HFF-Myc (cell line): Measurements from ENCODE around the gene LTBP1.

Experiments used
- DNase-seq: peaks from one replicate; pipeline ENCODE4 v3.0.0-alpha.2; 2011; ENCODE audit warnings: low read depth; ENCODE audit errors: extremely low read depth
- H3K4me3 ChIP-seq: replicated peaks from 2 replicates; pipeline ENCODE4 v1.5.1; 2011; ENCODE audit warnings: low read depth, mild to moderate bottlenecking, control low read depth, low read length
- TF ChIP-seq, protein P1 (sequence below): IDR thresholded peaks from 2 replicates; pipeline ENCODE4 v1.5.1; 2012; ENCODE audit warnings: mild to moderate bottlenecking, low read depth, low read length, control low read depth; ENCODE audit errors: missing control alignments

The LTBP1 gene

DNA sequence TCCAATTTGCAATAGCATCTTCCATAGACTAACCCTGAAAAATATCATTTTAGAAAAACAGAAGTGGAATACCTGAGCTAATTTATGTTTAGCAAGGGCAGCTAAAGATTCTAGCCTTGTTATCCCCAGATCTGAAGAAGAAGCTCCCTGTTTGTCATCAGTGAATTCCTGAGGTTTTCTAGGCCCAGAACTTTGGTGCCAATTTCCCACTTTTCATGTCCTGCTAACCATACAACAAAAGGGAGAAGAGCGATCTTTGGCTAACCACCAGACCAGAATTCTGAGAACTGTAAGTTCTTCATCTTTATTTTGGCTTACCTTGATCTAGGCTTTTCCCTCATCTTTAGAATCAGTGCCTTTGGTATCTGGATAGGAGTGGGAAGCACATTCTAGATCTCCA is 478.4 kb downstream of the LTBP1 start:
- TF ChIP-seq, protein P1, sequence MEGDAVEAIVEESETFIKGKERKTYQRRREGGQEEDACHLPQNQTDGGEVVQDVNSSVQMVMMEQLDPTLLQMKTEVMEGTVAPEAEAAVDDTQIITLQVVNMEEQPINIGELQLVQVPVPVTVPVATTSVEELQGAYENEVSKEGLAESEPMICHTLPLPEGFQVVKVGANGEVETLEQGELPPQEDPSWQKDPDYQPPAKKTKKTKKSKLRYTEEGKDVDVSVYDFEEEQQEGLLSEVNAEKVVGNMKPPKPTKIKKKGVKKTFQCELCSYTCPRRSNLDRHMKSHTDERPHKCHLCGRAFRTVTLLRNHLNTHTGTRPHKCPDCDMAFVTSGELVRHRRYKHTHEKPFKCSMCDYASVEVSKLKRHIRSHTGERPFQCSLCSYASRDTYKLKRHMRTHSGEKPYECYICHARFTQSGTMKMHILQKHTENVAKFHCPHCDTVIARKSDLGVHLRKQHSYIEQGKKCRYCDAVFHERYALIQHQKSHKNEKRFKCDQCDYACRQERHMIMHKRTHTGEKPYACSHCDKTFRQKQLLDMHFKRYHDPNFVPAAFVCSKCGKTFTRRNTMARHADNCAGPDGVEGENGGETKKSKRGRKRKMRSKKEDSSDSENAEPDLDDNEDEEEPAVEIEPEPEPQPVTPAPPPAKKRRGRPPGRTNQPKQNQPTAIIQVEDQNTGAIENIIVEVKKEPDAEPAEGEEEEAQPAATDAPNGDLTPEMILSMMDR: no peak
- no peak for DNase-seq
- no peak overlapping the region for H3K4me3 ChIP-seq

DNA sequence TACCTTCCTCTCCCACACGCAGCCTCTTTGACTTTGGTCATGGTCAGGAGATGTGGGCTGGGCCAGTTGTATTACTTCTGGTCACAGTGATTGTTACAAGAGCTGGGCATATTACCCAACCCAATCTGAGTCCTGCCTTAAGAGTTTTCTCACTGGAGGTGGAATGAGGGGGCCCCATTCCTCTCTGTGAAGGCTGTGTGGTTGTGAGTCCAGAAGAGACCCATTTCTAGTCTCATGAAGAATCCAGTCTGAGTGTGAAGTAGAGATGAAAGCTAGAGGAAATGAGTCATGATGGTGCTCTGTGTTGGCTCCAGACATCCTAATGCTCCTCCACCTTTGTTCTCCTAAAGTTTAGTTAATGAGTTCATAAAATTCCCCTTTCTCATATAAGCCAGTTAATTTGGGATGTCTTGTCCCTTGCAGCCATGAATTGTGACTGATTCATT is 478.9 kb downstream of the LTBP1 start:
- DNase-seq: no peak
- TF ChIP-seq, protein P1: no peak
- H3K4me3 ChIP-seq: no peak overlapping the region

DNA sequence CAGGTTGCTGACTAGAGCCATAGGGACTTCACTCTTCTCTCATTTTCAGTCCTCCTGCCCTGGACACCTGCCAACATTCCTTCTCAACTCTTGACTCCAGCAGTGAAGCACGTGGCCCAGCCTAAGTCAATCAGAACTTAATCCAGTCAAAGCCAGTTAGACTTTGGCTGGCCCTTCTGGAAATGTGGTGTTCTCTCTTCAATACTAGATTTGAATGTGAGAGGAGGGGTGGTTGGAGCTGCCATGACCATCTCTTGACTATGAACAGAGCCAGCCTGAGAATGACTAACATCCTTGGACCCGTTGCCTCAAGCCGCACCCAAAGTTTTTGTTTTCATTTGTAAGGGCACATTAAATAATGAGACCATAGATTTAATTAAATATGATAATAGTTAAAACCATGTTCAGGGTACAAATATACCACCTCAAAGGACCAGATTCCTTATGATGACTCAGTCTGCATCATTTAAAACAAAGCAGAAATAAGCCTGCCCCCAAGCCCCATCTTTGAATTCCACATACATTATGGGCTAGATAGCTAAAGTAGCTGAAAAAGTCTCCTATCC is 480.0 kb downstream of the LTBP1 start:
- H3K4me3 ChIP-seq: no peak overlapping the region
- TF ChIP-seq, protein P1: no peak
- peak; percentile 80 for DNase-seq

DNA sequence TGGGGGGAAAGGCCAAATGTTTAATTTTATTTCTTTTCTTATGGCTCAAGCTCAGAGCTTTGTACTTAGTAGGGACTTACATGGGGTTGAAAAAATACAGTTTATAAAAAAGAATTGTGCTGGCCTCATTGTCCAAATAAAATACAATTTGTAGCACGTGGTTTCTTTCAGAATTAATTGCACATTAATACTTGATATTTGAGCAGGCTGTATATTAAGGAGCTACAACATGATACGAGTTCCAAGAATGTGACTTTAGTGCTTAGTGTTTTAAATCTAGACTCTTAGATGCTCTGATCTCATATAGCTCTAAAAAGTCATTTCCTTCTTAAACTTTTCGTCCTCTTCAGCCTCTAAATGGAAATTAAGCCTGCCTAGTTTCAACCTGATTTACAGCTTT is 483.3 kb downstream of the LTBP1 start:
- TF ChIP-seq, protein P1: no peak
- no peak overlapping the region for H3K4me3 ChIP-seq
- no peak for DNase-seq

DNA sequence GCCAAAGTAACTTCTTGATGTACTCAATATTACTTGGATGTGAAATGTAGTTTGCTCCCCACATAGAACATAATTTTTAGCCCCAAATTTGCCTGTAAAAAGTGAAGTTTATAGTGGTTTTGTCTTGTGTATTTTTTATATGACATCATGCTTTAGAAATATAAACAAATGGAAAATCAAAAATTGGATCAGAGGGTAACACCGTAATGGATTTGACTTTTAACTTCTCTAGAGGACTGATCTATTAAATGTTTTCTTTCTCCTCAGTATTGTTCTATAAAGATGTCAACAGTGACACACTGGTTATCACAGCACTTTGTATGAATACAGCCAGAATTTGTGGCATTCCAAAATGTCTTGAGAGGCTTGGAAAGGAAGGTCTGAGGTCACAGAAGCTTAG is 484.1 kb downstream of the LTBP1 start:
- DNase-seq: no peak
- TF ChIP-seq, protein P1: no peak
- no peak overlapping the region for H3K4me3 ChIP-seq

DNA sequence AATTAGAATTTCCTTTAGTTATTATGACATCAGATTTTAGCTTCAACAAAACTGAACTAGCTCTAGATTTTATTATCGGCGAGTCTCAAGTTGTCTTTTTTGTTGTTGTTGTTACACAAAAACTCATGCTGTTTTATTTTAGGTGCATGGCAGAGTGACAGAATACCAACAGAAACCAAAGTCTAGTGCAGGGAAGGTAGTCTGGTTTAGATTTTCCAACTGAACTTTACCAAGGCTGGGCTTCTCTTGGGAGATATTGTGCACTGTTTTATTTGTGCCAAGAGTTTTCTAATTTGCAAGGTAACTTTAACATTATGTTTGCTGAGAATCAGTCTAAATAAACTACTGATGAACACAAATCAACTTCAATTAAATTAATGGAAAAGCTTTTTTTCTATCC is 486.1 kb downstream of the LTBP1 start:
- TF ChIP-seq, protein P1: no peak
- no peak for DNase-seq
- no peak overlapping the region for H3K4me3 ChIP-seq
